ENCODE measurements around the gene NWD2.

DNA sequence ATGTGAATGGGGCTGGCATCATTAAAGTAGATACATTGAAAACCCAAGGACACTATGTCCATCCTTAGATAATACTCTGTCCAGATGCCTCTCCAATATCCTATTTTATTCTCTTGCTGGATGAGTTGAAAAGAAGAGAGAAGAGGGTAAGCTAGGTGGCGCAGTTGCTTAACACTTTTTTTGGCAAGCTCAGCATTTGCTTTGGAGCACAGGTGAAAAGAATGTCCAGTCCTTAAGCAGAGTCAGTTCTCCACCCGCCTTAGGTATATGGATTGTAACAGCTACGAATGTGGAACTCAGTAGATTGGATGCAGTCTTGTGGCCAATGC, 208.4 kb downstream of the NWD2 start:
- TF ChIP-seq, protein P1, sequence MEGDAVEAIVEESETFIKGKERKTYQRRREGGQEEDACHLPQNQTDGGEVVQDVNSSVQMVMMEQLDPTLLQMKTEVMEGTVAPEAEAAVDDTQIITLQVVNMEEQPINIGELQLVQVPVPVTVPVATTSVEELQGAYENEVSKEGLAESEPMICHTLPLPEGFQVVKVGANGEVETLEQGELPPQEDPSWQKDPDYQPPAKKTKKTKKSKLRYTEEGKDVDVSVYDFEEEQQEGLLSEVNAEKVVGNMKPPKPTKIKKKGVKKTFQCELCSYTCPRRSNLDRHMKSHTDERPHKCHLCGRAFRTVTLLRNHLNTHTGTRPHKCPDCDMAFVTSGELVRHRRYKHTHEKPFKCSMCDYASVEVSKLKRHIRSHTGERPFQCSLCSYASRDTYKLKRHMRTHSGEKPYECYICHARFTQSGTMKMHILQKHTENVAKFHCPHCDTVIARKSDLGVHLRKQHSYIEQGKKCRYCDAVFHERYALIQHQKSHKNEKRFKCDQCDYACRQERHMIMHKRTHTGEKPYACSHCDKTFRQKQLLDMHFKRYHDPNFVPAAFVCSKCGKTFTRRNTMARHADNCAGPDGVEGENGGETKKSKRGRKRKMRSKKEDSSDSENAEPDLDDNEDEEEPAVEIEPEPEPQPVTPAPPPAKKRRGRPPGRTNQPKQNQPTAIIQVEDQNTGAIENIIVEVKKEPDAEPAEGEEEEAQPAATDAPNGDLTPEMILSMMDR (IDR thresholded peaks at IDR 0.05; ENCODE audit: borderline replicate concordance, extremely low read depth, low read length, poor library complexity, severe bottlenecking) = peak; percentile 60
- no peak for TF ChIP-seq EZH2 (IDR thresholded peaks at IDR 0.05; ENCODE audit: borderline replicate concordance, low read depth, low read length, severe bottlenecking)
